HG02840 (cell line): ENCODE measurements around the gene UFM1.
"Not testable (repeated sequence)": the region's sequence is repeated elsewhere in the genome, so short reads cannot be mapped to it uniquely, and the experiment has no call there.

Source experiments
- ATAC-seq: cut with Tn5 transposase; IDR thresholded peaks from one replicate; pipeline ENCODE4 v1.9.1; 2021; ENCODE audit warnings: mild to moderate bottlenecking, moderate library complexity, moderate number of reproducible peaks; ENCODE audit not compliant: unreplicated experiment, low FRiP score

UFM1 gene

GRCh38 chr13:38363746-38364145 lies 14.1 kb downstream of the UFM1 start:
- not testable (repeated sequence) for ATAC-seq

GRCh38 chr13:38365661-38366060 lies 16.0 kb downstream of the UFM1 start:
- ATAC-seq: no peak

- ATAC-seq: no peak
Measured at GRCh38 chr13:38366954-38367645, 17.4 kb downstream of the UFM1 start.

- no peak for ATAC-seq
Measured at GRCh38 chr13:38369058-38369457, 19.4 kb downstream of the UFM1 start.

- ATAC-seq: not testable (repeated sequence)
Measured at GRCh38 chr13:38370096-38370495, 20.4 kb downstream of the UFM1 start.

GRCh38 chr13:38372820-38373383 lies 23.3 kb downstream of the UFM1 start:
- ATAC-seq: no peak

- ATAC-seq: no peak
Measured at GRCh38 chr13:38376546-38376945, 26.9 kb downstream of the UFM1 start.

GRCh38 chr13:38381890-38382289 lies 32.2 kb downstream of the UFM1 start:
- ATAC-seq: no peak

GRCh38 chr13:38382946-38383345 lies 33.3 kb downstream of the UFM1 start:
- ATAC-seq: no peak

GRCh38 chr13:38384171-38384570 lies 34.5 kb downstream of the UFM1 start:
- no peak for ATAC-seq

- ATAC-seq: no peak
Measured at GRCh38 chr13:38385153-38385891, 35.7 kb downstream of the UFM1 start.

GRCh38 chr13:38386421-38386820 lies 36.8 kb downstream of the UFM1 start:
- no peak for ATAC-seq

GRCh38 chr13:38391341-38391740 lies 41.7 kb downstream of the UFM1 start:
- no peak for ATAC-seq

- no peak for ATAC-seq
Measured at GRCh38 chr13:38394777-38395496, 45.3 kb downstream of the UFM1 start.

GRCh38 chr13:38395497-38395788 lies 45.8 kb downstream of the UFM1 start:
- no peak for ATAC-seq

GRCh38 chr13:38398711-38399493 lies 49.3 kb downstream of the UFM1 start:
- ATAC-seq: no peak

- ATAC-seq: no peak
Measured at GRCh38 chr13:38399535-38399934, 49.9 kb downstream of the UFM1 start.

GRCh38 chr13:38401276-38401675 lies 51.6 kb downstream of the UFM1 start:
- no peak for ATAC-seq

GRCh38 chr13:38405216-38405615 lies 55.6 kb downstream of the UFM1 start:
- ATAC-seq: no peak

- ATAC-seq: no peak
Measured at GRCh38 chr13:38409771-38410170, 60.1 kb downstream of the UFM1 start.

GRCh38 chr13:38412266-38412665 lies 62.6 kb downstream of the UFM1 start:
- ATAC-seq: no peak
